GM18508 (cell line): ENCODE results near the gene ISL2.

Experiments used
- ATAC-seq: cut with Tn5 transposase; IDR thresholded peaks from one replicate; pipeline ENCODE4 v1.9.1; 2021; ENCODE audit warnings: moderate number of reproducible peaks; ENCODE audit not compliant: insufficient read depth, unreplicated experiment

The ISL2 gene

DNA sequence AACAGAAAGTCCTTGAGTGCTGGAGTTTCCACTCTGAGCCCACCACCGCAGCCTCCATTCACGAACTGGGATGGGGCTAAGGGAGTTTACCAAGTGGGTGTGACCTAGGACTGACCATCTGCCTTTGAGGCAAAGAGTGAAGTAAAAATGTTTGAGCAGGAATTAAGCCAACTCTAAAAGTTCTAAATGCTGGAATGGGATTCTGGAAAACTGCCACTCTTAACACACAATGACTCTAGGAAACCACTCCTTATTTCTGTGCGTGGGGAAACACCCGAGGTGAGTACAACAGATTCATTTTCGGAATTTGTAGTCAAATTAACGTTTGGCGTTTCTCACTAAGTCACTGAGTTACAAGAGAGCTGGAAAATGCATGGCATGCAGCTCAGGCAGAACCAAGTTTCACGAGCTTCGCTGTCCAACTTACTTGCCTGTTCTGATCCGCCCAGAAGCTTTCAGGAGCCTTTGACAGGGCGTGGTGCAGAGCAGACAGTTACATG, 31.6 kb downstream of the ISL2 start:
- no peak for ATAC-seq

GRCh38 chr15:76376029-76376428, 39.5 kb downstream of the ISL2 start:
- ATAC-seq: no peak

DNA sequence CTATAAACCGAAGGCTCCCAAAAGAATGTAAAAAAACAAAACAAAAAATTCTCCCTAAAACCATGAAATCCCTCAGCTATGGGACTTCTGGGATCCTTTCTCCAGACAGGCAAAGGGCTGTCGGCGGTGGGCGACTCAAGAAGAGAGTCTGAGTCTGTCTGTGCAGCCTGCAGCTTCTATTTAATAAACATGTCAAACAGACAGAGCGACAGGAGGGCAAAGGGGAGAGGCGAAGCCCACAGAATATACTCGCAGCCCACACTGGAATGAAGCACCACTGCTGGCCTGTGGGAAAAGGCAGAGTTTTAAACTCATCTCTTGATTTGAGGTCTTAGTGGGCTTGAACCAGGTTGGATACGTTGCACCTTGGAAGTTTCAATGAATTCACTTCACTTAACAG, 40.2 kb downstream of the ISL2 start:
- ATAC-seq: no peak

GRCh38 chr15:76377217-76377616, 40.6 kb downstream of the ISL2 start:
- ATAC-seq: no peak

DNA sequence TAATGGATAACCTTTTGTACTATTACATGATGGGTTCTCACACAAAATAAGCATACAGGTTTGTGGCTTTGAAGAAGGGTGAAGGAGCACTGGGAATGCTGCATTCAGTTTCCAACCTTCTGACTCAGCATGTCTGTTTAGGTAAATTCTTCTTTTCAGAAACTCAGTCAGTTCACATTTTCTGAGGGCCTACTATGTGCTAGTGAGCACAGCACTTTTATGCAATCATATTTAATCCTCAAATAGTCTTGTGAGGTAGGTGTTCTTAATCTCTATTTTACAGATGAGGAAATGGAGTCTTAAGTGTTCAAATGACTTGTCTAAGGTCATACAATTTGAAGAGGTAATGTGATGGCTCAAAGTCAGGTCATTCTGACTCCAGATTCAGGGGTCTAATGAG, 41.2 kb downstream of the ISL2 start:
- ATAC-seq: no peak

- no peak for ATAC-seq
Observed at GRCh38 chr15:76378691-76379090, 42.1 kb downstream of the ISL2 start.

- no peak for ATAC-seq
Observed at GRCh38 chr15:76380249-76380648, 43.7 kb downstream of the ISL2 start.

DNA sequence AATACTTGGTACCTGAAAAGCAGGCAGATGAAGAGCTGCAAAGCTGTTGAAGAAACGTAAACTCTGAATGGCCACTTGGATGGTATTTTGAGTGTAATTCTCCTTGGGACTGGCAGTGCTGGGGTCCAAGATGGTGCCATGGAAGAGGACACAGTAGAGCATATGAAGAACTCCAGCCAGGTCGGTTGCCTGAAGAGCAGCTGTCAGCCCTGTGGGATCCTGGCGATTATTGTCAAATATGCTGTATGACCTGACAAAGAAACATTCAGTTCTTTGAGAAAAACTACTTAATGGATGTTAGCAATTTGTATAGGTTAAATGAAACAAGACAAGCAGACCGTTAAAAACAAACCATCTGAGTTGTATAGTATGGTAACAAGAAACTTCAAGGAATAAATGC, 44.8 kb downstream of the ISL2 start:
- no peak for ATAC-seq

DNA sequence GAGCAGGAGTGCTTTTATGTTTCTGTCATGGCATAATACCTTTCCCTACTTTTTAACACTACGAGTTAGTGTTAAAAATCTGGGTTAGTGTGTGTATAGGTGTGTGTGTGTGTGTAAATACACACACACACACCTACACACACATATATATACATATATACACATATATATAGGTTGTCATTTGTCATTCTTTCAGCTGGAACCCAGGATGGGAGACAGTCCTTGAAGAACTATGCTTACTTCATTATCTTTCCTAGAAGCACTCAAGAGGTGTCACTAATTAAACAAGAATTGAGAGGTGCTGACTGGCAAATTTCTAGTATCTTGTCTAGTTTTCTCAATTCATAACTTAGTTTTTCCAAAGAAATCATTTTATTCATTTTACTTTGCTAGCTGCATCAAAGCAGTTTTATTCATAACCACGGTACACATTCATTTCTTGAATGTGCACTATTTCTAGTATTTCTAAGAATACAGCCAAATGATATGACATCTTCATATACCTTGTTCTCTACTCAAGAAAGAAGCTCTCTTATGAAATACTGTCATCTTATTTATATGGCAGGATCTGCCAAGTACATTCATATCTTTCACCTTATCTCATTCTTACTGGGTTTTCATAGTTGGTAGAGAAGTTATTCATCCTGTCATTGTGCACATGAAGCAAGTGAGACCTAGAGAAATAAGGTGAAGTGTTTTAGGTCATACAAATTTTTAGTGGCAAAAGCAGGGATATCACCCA, 46.6 kb downstream of the ISL2 start:
- no peak for ATAC-seq

DNA sequence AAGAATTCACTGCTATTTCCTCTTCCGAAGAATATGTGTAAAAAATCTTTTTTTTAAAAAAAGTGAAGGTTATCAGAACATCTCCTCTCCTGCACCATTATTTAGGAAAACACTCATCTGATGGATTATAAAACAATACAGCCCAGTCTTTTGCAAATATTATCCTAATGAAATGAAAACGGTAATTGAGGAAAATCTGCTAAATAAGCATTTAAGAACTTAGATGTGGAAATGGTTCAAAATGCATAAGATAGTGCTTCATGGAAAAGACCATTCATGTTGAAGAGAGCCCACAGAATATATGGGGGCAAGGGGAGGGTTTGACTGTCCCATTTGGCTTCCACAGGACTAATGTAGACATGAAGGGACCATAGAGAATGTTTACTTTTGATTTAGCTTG, 47.8 kb downstream of the ISL2 start:
- ATAC-seq: no peak

DNA sequence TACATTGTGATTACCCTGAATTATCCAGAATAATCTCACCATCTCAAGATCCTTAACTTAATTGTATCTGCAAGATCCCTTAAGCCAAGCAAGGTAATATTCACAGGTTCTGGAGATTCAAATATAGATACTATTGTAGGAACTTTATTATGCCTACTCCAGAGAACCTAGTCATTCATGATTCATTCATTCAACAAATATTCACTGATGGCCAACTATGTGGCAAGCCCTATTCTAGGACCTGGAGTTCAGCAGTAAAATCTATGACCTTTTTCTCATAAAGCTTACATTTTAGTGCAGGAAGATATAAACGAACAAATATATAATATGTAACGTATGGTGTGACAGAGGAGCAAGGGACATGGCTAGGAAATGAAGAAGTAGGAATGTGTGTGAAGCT, 49.6 kb downstream of the ISL2 start:
- no peak for ATAC-seq

DNA sequence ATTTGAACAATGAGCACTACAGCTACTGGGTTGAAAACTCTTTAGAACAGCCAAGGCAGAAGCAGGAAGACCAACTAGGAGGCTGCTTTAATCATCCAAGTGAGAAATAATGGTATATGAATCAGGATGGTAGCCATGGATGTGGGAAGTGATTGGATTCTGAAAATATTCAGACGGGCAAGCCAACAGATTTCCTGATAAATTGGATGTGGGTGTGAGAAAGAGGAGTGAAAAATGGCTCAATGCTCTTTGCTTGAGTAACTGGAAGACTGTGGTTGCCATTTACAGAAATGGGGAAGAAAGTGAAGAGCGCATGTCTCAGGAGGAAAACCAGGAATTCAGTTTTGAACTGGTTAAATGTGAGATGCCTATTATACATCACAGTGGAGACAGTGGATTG, 50.4 kb downstream of the ISL2 start:
- no peak for ATAC-seq

GRCh38 chr15:76390571-76390970, 54.0 kb downstream of the ISL2 start:
- ATAC-seq: no peak

DNA sequence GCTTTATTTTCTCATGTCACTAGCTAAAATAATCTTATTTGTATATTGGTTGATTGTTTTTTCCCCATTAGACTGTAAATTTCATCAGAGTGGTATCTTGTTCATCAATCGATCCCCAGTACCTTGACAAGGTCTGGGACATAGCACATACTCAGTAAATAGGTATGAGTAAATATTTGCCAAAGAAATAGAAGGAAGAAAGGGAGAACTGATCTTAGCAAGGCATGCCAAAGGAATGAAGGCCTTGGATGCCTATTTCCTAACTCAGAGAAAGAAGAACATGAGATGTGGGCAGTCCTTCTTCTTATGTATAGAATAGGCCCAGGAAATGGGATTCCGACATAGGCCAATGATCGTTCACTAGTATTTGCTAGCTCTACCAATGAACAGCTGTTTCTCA, 54.7 kb downstream of the ISL2 start:
- no peak for ATAC-seq

DNA sequence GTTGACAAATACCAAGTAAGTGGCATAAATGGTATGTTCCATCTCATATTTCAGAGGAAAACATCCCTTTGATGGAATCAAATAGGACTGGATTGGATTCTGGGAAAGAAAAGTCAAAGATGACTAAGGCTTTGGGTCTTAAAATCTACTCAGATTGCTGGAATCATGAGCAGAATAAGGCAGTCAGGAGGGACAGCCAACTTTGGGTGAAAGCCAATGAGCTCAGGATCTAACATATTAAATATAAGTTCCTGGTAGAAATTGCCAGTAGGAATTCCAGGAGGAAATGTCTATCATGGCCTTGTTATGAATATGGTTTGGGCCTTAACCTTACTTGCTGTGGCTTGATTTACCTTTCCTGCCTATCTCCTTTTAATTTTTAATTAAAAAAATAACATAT, 55.3 kb downstream of the ISL2 start:
- no peak for ATAC-seq
